ENCODE measurements around the gene TAF1C. TPM values are rescaled to one million over a fixed set of nuclear protein-coding genes. Genes with fewer than 3 reads are reported as not detected.

Gene TAF1C
- total RNA-seq, 3 donors from 2014 or later, result 35.0 to 49.7 (median 42.2) TPM

DNA sequence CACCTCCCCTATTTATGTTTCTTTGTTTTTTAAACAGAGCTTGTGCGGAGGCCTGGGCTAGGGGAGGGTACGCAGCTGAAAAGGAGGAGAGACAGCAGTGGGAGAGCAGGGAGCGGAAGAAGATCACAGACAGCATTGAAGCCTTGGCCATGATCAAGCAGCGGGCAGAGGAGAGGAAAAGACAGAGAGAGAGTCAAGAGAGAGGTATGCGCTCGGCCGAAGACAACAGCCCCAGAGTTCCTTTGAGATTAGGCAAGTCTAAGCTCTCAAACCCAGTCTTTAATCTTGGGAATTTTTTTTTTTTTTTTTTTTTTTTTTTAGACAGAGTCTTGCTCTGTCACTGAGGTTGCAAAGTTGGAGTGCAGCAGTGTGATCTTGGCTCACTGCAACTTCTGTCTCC lies 21.1 kb downstream of the TAF1C start:
- Histone ChIP-seq H3K36me3 (ENCODE audit: low read depth) (no peaks in the 10 kb centered on the region), H3K9me3 (no peaks in the 10 kb centered on the region), H3K4me1 (ENCODE audit: low read depth) (no peaks in the 10 kb centered on the region), H3K4me3 (no peak overlapping the region)
- TF ChIP-seq CTCF (IDR thresholded peaks at IDR 0.05), result no peak
- intact Hi-C loops (cut with DNase I, micrococcal nuclease), result no loop called here
- ATAC-seq (no peak), DNase-seq (no peak)

GRCh38 chr16:84161801-84162200 lies 25.1 kb downstream of the TAF1C start:
- no peaks in the 10 kb centered on the region for H3K36me3 ChIP-seq (ENCODE audit: low read depth)
- no peak overlapping the region for H3K4me3 ChIP-seq
- intact Hi-C loops (cut with DNase I, micrococcal nuclease), result no loop called here
- ATAC-seq, result no peak
- H3K4me1 ChIP-seq (ENCODE audit: low read depth), result no peaks in the 10 kb centered on the region
- no peak for TF ChIP-seq CTCF (IDR thresholded peaks at IDR 0.05)
- no peak for DNase-seq
- H3K9me3 ChIP-seq, result no peaks in the 10 kb centered on the region

GRCh38 chr16:84161037-84161436 lies 25.8 kb downstream of the TAF1C start:
- intact Hi-C loops (cut with DNase I, micrococcal nuclease), result no loop called here
- no peak overlapping the region for H3K4me3 ChIP-seq
- ATAC-seq (no peak), DNase-seq (no peak)
- no peak for TF ChIP-seq CTCF (IDR thresholded peaks at IDR 0.05)
- H3K9me3 ChIP-seq, result no peaks in the 10 kb centered on the region
- no peaks in the 10 kb centered on the region for H3K4me1 ChIP-seq (ENCODE audit: low read depth)
- H3K36me3 ChIP-seq (ENCODE audit: low read depth), result no peaks in the 10 kb centered on the region

DNA sequence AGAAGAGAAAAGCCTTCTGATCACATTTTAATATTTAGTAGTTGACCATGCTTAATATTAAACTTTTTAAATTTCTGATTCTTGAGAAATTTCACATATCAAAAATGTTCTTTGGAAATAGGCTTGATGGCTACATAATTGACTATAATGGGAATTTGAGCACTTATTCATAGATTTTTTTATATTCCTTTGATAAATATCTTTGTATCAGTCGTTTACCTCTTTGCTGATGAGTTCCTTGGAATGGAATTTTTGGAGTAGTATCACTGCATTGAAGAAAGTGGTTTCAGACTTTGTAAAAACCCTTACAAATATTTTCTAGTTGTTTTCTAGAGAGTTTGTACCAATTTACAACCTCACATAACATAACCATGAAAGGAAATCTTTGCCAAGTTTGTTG lies 27.1 kb downstream of the TAF1C start:
- intact Hi-C loops (cut with DNase I, micrococcal nuclease), result no loop called here
- Histone ChIP-seq H3K4me1 (ENCODE audit: low read depth) (no peaks in the 10 kb centered on the region), H3K36me3 (ENCODE audit: low read depth) (no peaks in the 10 kb centered on the region), H3K9me3 (no peaks in the 10 kb centered on the region), H3K4me3 (no peak overlapping the region)
- no peak for TF ChIP-seq CTCF (IDR thresholded peaks at IDR 0.05)
- DNase-seq, result no peak
- ATAC-seq, result no peak

DNA sequence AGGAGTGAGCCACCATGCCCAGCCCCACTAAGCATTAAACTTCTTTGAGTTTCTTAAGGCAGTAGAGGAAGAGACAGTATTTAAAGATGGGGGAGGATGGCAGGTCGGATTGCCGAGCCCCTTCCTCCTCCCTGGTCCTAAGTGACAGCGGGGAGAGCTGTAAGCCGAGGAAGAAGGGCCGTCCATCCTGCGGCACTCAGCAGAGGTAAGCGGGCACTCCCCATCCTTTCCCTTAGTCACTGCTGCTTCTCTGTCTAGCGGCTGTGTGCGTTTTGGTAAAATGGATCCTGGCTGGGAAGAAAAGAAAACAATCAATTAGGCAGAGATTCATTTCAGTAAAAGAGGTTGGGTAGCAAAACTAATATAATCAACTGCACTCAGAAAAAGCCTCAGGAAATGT lies 27.9 kb downstream of the TAF1C start:
- TF ChIP-seq CTCF (IDR thresholded peaks at IDR 0.05), result no peak
- no peak overlapping the region for H3K4me3 ChIP-seq
- no peaks in the 10 kb centered on the region for H3K4me1 ChIP-seq (ENCODE audit: low read depth)
- intact Hi-C loops (cut with DNase I, micrococcal nuclease), result no loop called here
- no peak for DNase-seq
- no peaks in the 10 kb centered on the region for H3K36me3 ChIP-seq (ENCODE audit: low read depth)
- no peak for ATAC-seq
- no peaks in the 10 kb centered on the region for H3K9me3 ChIP-seq

DNA sequence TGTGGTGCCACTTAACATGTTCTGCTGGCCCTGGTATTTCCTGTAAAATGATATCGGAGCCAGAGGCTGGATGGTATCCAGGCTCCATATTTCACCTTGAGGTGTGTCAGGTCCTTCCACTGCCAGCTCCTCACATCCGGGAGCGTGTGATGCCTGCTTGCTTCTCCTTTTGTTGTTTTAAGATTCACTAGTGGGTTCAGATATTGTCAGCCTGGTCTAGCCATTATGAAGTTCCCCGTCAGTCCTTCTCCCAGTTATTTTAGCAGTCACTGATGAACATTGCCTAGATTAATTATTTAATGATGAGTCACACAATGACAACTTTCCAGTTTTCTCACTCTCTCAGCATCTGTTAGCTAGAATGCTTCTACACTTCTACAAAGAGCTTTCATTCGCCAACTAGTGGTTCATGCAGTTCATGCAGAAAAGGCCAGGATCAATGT lies 30.5 kb downstream of the TAF1C start:
- no peak for TF ChIP-seq CTCF (IDR thresholded peaks at IDR 0.05)
- intact Hi-C loops (cut with DNase I, micrococcal nuclease), result no loop called here
- Histone ChIP-seq H3K4me1 (ENCODE audit: low read depth) (no peaks in the 10 kb centered on the region), H3K36me3 (ENCODE audit: low read depth) (no peaks in the 10 kb centered on the region), H3K4me3 (no peak overlapping the region), H3K9me3 (no peaks in the 10 kb centered on the region)
- DNase-seq (no peak), ATAC-seq (no peak)
